Neural cell (in vitro differentiated cells): Measurements from ENCODE around the gene TAB2. TPM values are rescaled to one million over a fixed set of nuclear protein-coding genes. Genes with fewer than 3 reads are reported as not detected.

Experiments
- H2AFZ ChIP-seq: fragments of 200-600, 300-800 bp; sonication (generic), shearing (Covaris generic); 2 replicates; pipeline ENCODE4 v1.6.0; 2014; ENCODE audit warnings: low read depth, mild to moderate bottlenecking, antibody characterized with exemption, low read length, moderate library complexity
- H3F3A ChIP-seq: fragments of 200-600 bp; shearing (Covaris generic); 2 replicates; pipeline ENCODE4 v1.6.1; 2016; ENCODE audit warnings: mild to moderate bottlenecking, moderate library complexity, mixed read lengths, antibody characterized with exemption, low read length; ENCODE audit not compliant: insufficient read depth, poor library complexity, severe bottlenecking
- H3K27ac ChIP-seq: fragments of 200-600, 300-800 bp; sonication (generic), shearing (Covaris generic); 2 replicates; pipeline ENCODE4 v1.5.1; 2014; ENCODE audit warnings: mild to moderate bottlenecking, low read length, moderate library complexity
- H3K27me3 ChIP-seq: fragments of 300-800, 200-600 bp; sonication (generic), shearing (Covaris generic); 2 replicates; pipeline ENCODE4 v1.6.0; 2014; ENCODE audit warnings: mild to moderate bottlenecking, low read depth, low read length, moderate library complexity; ENCODE audit not compliant: insufficient read depth
- H3K36me3 ChIP-seq: fragments of 300-800, 200-600 bp; sonication (generic), shearing (Covaris generic); 2 replicates; pipeline ENCODE4 v1.5.1; 2014; ENCODE audit warnings: mild to moderate bottlenecking, antibody characterized with exemption, low read length, moderate library complexity; ENCODE audit not compliant: insufficient read depth
- H3K4me2 ChIP-seq: fragments of 300-800, 200-600 bp; sonication (generic), shearing (Covaris generic); 2 replicates; pipeline ENCODE4 v1.6.0; 2014; ENCODE audit warnings: mild to moderate bottlenecking, low read length
- H3K4me3 ChIP-seq: fragments of 300-800, 200-600 bp; sonication (generic), shearing (Covaris generic); 2 replicates; pipeline ENCODE4 v1.5.1; 2014; ENCODE audit warnings: mild to moderate bottlenecking, low read length, moderate library complexity
- H3K79me2 ChIP-seq: fragments of 200-600 bp; shearing (Covaris generic); replicated peaks from 2 replicates; pipeline ENCODE4 v1.6.0; 2014; ENCODE audit warnings: mild to moderate bottlenecking, low read length, moderate library complexity; ENCODE audit not compliant: insufficient read depth
- H3K9ac ChIP-seq: fragments of 300-800, 200-600 bp; sonication (generic), shearing (Covaris generic); 2 replicates; pipeline ENCODE4 v1.6.1; 2016; ENCODE audit warnings: mild to moderate bottlenecking, low read length, mixed read lengths
- H3K9me2 ChIP-seq: fragments of 200-600 bp; shearing (Covaris generic); 2 replicates; pipeline ENCODE4 v1.6.1; 2016; ENCODE audit warnings: mild to moderate bottlenecking, low read length, mixed read lengths; ENCODE audit not compliant: insufficient read depth
- H3K9me3 ChIP-seq: fragments of 200-600, 300-800 bp; sonication (generic), shearing (Covaris generic); 2 replicates; pipeline ENCODE4 v1.6.1; 2016; ENCODE audit warnings: mild to moderate bottlenecking, mixed run types, low read length, moderate library complexity, mixed read lengths
- H4K20me1 ChIP-seq: fragments of 200-600 bp; shearing (Covaris generic); 2 replicates; pipeline ENCODE4 v1.6.1; 2016; ENCODE audit warnings: mild to moderate bottlenecking, mixed run types; ENCODE audit not compliant: insufficient read depth
- CTCF ChIP-seq: fragments of 450-650 bp; IDR thresholded peaks from 2 replicates; pipeline ENCODE4 v1.5.1; 2014; ENCODE audit warnings: antibody characterized with exemption, mild to moderate bottlenecking, moderate library complexity; ENCODE audit not compliant: poor library complexity, severe bottlenecking
- EP300 ChIP-seq: fragments of 450-650 bp; conservative IDR thresholded peaks from 2 replicates; pipeline ENCODE4 v1.6.1; 2014; ENCODE audit warnings: antibody characterized with exemption, mild to moderate bottlenecking, moderate library complexity; ENCODE audit not compliant: poor library complexity, severe bottlenecking
- EZH2 ChIP-seq: fragments of 200-600, 300-800 bp; shearing (Covaris generic), sonication (generic); IDR thresholded peaks from 2 replicates; pipeline ENCODE4 v1.6.1; 2014; ENCODE audit warnings: antibody characterized with exemption, low read length, borderline replicate concordance, mild to moderate bottlenecking; ENCODE audit not compliant: insufficient read depth, poor library complexity, severe bottlenecking
- MXI1 ChIP-seq: fragments of 450-650 bp; conservative IDR thresholded peaks from 2 replicates; pipeline ENCODE4 v1.6.1; 2014; ENCODE audit warnings: antibody characterized with exemption, mild to moderate bottlenecking; ENCODE audit not compliant: poor library complexity, severe bottlenecking
- POLR2AphosphoS5 ChIP-seq: IDR thresholded peaks from 2 replicates; pipeline ENCODE4 v1.6.1; 2012
- RAD21 ChIP-seq: fragments of 450-650 bp; conservative IDR thresholded peaks from 2 replicates; pipeline ENCODE4 v1.6.1; 2014; ENCODE audit warnings: antibody characterized with exemption, mild to moderate bottlenecking, moderate library complexity
- REST ChIP-seq: IDR thresholded peaks from 2 replicates; pipeline ENCODE4 v1.6.1; 2012; ENCODE audit warnings: borderline replicate concordance
- SMC3 ChIP-seq: fragments of 450-650 bp; conservative IDR thresholded peaks from 2 replicates; pipeline ENCODE4 v1.6.1; 2014; ENCODE audit warnings: antibody characterized with exemption, mild to moderate bottlenecking, moderate library complexity; ENCODE audit not compliant: poor library complexity
- TAF1 ChIP-seq: IDR thresholded peaks from 2 replicates; pipeline ENCODE4 v1.6.1; 2012; ENCODE audit warnings: low read depth
- polyA plus RNA-seq: library from polyadenylated mRNA; depleted of rRNA; stranded (reverse); fragments of >200 nt; gene quantifications from 2 replicates; pipeline ENCODE4 v1.2.3, GENCODE V29; 2014

Gene TAB2
- polyA plus RNA-seq, 1 donor from 2014 or later = 27.6 TPM

- H3K36me3 ChIP-seq = no peaks in the 10 kb centered on the region
- no peaks in the 10 kb centered on the region for H3K9me3 ChIP-seq
- no peak overlapping the region for H3K27ac ChIP-seq
- TF ChIP-seq MXI1 = no peak
- no peak for TF ChIP-seq SMC3
- TF ChIP-seq REST = no peak
- TF ChIP-seq CTCF = no peak
- no peak for TF ChIP-seq POLR2AphosphoS5
- no peak for TF ChIP-seq TAF1
- no peak for TF ChIP-seq EP300
- no peak for TF ChIP-seq EZH2
- no peak for TF ChIP-seq RAD21
- no peaks in the 10 kb centered on the region for H3K27me3 ChIP-seq
- H3K4me3 ChIP-seq = no peak overlapping the region
- H2AFZ ChIP-seq = no peak overlapping the region
- no peaks in the 10 kb centered on the region for H3K79me2 ChIP-seq
- no peak overlapping the region for H3K4me2 ChIP-seq
- H4K20me1 ChIP-seq = no peaks in the 10 kb centered on the region
- no peaks in the 10 kb centered on the region for H3F3A ChIP-seq
- no peak overlapping the region for H3K9ac ChIP-seq
- H3K9me2 ChIP-seq = no peaks in the 10 kb centered on the region
These were observed 12.1 kb upstream of the TAB2 start for GRCh38 chr6:149305372-149305771.

GRCh38 chr6:149306967-149307366, 10.5 kb upstream of the TAB2 start:
- no peak overlapping the region for H3K4me3 ChIP-seq
- no peaks in the 10 kb centered on the region for H3K27me3 ChIP-seq
- H4K20me1 ChIP-seq = no peaks in the 10 kb centered on the region
- no peak overlapping the region for H3K4me2 ChIP-seq
- H3K9me3 ChIP-seq = no peaks in the 10 kb centered on the region
- no peaks in the 10 kb centered on the region for H3F3A ChIP-seq
- no peak overlapping the region for H3K9ac ChIP-seq
- H3K79me2 ChIP-seq = no peaks in the 10 kb centered on the region
- no peaks in the 10 kb centered on the region for H3K36me3 ChIP-seq
- H2AFZ ChIP-seq = no peak overlapping the region
- no peak for TF ChIP-seq EP300
- TF ChIP-seq SMC3 = no peak
- no peak for TF ChIP-seq MXI1
- TF ChIP-seq REST = no peak
- H3K27ac ChIP-seq = no peak overlapping the region
- H3K9me2 ChIP-seq = no peaks in the 10 kb centered on the region
